Nephron progenitor cell (in vitro differentiated cells): Measurements from ENCODE around the gene PPT2.

ENCODE experiments used
- DNase-seq: peaks from one replicate; pipeline ENCODE4 v3.0.0; 2021
- H3K27ac Mint-ChIP-seq: 2 replicates; pipeline ENCODE4 v1.8.0; 2021; ENCODE audit warnings: mild to moderate bottlenecking, moderate library complexity, mixed read lengths
- H3K27me3 Mint-ChIP-seq: 2 replicates; pipeline ENCODE4 v1.8.0; 2021; ENCODE audit warnings: mild to moderate bottlenecking, low read depth, mixed read lengths; ENCODE audit not compliant: poor library complexity
- H3K36me3 Mint-ChIP-seq: 2 replicates; pipeline ENCODE4 v1.8.0; 2021; ENCODE audit warnings: low read depth, mixed read lengths
- H3K4me1 Mint-ChIP-seq: 2 replicates; pipeline ENCODE4 v1.8.0; 2021; ENCODE audit warnings: mixed read lengths
- H3K4me3 Mint-ChIP-seq: 2 replicates; pipeline ENCODE4 v1.8.0; 2021; ENCODE audit warnings: mild to moderate bottlenecking, moderate library complexity, mixed read lengths
- H3K9me3 Mint-ChIP-seq: 2 replicates; pipeline ENCODE4 v1.8.0; 2021; ENCODE audit warnings: mild to moderate bottlenecking, moderate library complexity, mixed read lengths
- TF ChIP-seq, protein P1 (sequence below): fragments of 200-600 bp; sonication (generic); IDR thresholded peaks from 2 replicates; pipeline ENCODE4 v1.5.0; 2021; ENCODE audit warnings: antibody characterized with exemption

The PPT2 gene

DNA sequence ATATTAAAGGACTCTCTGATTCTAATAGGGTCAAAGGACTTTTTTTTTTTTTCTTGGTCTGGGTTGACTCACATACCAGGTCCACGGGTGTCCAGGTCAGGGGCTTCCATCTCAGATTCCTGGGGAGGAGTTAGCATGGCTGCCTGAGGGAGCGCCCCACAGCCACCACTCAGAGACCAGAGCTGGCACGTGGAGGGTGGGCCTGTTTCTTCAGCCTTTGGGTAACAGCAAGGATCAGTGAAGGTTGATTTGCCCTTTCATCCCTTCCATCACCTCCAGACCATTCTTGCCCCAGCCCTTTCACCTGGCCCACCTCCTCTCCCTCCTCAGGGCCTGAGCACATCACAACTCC lies 44.4 kb downstream of the PPT2 start:
- no peak overlapping the region for H3K27ac Mint-ChIP-seq
- TF ChIP-seq, protein P1, sequence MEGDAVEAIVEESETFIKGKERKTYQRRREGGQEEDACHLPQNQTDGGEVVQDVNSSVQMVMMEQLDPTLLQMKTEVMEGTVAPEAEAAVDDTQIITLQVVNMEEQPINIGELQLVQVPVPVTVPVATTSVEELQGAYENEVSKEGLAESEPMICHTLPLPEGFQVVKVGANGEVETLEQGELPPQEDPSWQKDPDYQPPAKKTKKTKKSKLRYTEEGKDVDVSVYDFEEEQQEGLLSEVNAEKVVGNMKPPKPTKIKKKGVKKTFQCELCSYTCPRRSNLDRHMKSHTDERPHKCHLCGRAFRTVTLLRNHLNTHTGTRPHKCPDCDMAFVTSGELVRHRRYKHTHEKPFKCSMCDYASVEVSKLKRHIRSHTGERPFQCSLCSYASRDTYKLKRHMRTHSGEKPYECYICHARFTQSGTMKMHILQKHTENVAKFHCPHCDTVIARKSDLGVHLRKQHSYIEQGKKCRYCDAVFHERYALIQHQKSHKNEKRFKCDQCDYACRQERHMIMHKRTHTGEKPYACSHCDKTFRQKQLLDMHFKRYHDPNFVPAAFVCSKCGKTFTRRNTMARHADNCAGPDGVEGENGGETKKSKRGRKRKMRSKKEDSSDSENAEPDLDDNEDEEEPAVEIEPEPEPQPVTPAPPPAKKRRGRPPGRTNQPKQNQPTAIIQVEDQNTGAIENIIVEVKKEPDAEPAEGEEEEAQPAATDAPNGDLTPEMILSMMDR: no peak
- no peaks in the 10 kb centered on the region for H3K36me3 Mint-ChIP-seq
- no peaks in the 10 kb centered on the region for H3K9me3 Mint-ChIP-seq
- no peak for DNase-seq
- H3K4me1 Mint-ChIP-seq: peaks cover 49% of the 10 kb centered on the region
- no peak overlapping the region for H3K4me3 Mint-ChIP-seq
- peaks cover 3% of the 10 kb centered on the region for H3K27me3 Mint-ChIP-seq

DNA sequence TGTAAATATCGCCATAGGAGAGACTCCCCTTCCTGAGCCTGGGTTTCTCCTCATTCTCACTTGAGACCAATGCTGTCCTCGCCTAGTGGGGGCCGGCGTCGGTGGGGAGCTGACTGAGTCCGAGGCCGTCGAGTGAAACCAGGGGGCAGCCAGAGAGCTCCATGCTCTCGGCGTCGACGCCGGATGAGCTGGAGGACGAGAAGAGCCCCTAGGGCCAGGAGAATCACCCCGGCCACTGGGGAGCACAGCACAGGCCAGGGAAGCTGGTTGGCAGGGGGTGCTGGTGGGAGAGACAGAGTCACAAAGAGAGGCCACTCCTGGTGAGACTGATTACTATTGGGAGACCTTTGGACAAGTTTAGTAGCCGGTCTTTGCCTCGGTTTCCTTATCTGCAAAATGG lies 44.9 kb downstream of the PPT2 start:
- H3K36me3 Mint-ChIP-seq: no peaks in the 10 kb centered on the region
- H3K4me1 Mint-ChIP-seq: peaks cover 47% of the 10 kb centered on the region
- H3K27ac Mint-ChIP-seq: no peak overlapping the region
- no peaks in the 10 kb centered on the region for H3K9me3 Mint-ChIP-seq
- H3K4me3 Mint-ChIP-seq: no peak overlapping the region
- TF ChIP-seq, protein P1: no peak
- DNase-seq: no peak
- peaks cover 7% of the 10 kb centered on the region for H3K27me3 Mint-ChIP-seq

DNA sequence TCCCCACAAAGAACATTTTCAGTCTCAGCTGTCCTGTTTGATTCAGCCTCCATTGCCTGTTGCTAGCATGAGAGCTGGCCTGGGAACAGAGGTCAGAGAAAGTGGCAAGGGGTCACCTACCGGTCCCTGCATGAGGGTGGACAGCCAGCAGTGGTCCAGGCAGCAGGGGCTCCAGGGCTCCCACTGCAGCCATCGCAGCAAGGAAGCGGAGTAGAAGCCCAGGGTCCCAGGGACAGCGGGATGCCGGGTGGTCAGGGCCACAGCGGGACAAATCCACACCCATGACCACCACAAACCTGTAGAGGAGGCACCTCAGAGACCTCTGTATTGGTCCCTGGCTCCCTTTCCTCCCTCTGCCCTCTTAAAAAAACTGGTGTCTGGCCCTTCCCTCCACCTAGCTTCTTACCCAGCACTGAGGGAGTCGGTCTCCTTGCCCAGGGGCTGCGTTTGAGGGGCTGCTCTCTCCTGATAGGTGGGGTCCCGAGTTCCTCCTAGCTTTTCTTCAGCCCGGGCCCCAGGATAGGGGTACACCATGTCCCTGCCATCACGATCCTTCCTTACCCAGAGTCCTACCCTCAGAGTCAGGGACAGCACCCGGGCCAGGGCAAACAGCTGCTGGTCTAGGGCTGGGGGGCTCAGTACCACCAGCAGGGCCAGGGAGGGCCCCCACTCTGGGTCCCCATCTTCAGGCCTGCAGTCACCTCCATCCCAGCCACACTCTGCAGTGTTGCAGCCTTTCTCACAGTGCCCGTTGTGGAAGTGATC lies 47.0 kb downstream of the PPT2 start:
- TF ChIP-seq, protein P1: no peak
- Mint-ChIP-seq H3K9me3 (no peaks in the 10 kb centered on the region), H3K27ac (no peak overlapping the region), H3K27me3 (peaks cover 12% of the 10 kb centered on the region), H3K36me3 (no peaks in the 10 kb centered on the region), H3K4me1 (peaks cover 37% of the 10 kb centered on the region), H3K4me3 (no peak overlapping the region)
- DNase-seq: no peak

DNA sequence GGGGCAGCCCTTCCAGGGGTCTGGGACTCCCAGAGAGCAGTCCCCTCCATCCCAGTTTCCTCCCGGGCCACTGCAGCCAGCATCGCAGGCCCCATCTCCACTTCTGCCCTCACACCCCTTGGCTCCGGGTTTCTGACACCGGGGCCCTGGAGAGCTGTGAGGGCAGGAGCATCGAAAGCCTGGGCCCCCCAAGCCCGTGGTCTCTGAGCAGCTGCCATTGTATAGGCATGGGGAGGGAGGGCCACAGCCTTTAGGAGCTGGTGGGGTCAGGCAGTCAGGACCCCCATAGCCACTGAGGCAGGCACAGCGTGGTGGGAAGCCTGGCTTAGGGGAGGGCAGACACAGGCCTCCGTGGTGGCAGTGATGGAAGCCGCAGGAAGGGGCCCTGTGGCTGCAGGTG lies 48.2 kb downstream of the PPT2 start:
- Mint-ChIP-seq H3K36me3 (no peaks in the 10 kb centered on the region), H3K4me3 (no peak overlapping the region)
- TF ChIP-seq, protein P1: no peak

DNA sequence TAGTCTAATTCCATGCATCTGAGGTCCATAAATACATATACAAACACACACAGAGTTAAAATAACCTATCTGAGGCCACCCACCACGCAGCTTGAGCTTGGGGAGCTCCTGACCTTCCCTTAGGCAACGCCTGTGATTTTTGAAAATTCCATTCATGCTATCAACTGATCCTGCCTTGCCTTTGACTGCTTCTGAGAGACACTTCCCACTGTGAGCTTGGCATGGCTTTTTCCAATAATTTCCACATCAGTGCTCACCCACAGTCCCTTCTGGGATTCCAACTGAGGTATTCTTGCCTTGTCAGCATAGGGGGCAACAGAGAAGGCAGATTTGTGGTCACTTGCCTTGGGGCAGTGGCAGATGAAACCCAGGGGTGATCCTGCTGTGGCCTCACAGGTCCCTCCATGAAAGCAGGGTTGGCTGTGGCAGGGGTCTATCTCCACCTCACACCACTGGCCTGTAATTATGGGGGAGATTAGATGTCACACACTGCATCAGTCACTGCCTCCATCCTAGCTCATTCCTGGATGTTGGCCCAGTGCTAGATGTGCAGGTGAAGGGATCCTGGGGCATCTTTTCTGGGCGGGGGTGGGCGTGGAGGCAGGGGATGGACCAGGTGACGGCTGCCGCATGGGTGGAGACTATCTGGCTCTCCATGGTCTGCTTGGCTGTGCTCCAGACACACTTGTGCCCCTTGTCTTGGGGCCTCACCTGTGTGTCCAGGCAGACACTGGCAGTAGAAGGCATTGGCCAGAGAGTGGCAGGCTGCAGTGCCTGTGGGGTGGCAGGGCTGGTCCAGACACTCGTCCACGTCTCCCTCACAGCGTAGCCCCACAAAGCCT lies 49.7 kb downstream of the PPT2 start:
- Mint-ChIP-seq H3K27ac (no peak overlapping the region), H3K4me3 (no peak overlapping the region)

More for the DNA sequence above, 48.2 kb downstream of the PPT2 start:
- Mint-ChIP-seq H3K9me3 (peaks cover 8% of the 10 kb centered on the region), H3K4me1 (peaks cover 25% of the 10 kb centered on the region), H3K27me3 (peaks cover 18% of the 10 kb centered on the region), H3K27ac (no peak overlapping the region)
- DNase-seq: no peak

More for the DNA sequence above, 49.7 kb downstream of the PPT2 start:
- Mint-ChIP-seq H3K27me3 (peaks cover 18% of the 10 kb centered on the region), H3K4me1 (peaks cover 18% of the 10 kb centered on the region), H3K36me3 (no peaks in the 10 kb centered on the region), H3K9me3 (peaks cover 8% of the 10 kb centered on the region)
- TF ChIP-seq, protein P1: no peak
- DNase-seq: no peak
